Tibial nerve (tissue), 4 donors: ENCODE data around the gene MAPT. TPM values are rescaled to one million over a fixed set of nuclear protein-coding genes. Genes with fewer than 3 reads are reported as not detected.
"Not testable (repeated sequence)": the region's sequence is repeated elsewhere in the genome, so short reads cannot be mapped to it uniquely, and the experiment has no call there.

Experiments
- DNase-seq, 2 donors: peaks; one replicate each; pipeline ENCODE4 v3.0.0-alpha.2; 2019; ENCODE audit warnings: low spot score in 2 of 2
- H3K27ac ChIP-seq, 4 donors: fragments of 200-600 bp; sonication (generic) in 3 of 4; one replicate each; pipeline ENCODE4 v1.5.1; 2017 to 2019; ENCODE audit warnings: mild to moderate bottlenecking in 1 of 4
- H3K27me3 ChIP-seq, 2 donors: fragments of 200-600 bp; sonication (generic) in 1 of 2; one replicate each; pipeline versions ENCODE4 v1.5.1 to v1.6.0; 2017 to 2019
- H3K36me3 ChIP-seq, 3 donors: fragments of 200-600 bp; sonication (generic); one replicate each; pipeline ENCODE4 v1.5.1; 2018 to 2019
- H3K4me1 ChIP-seq, 4 donors: fragments of 200-600 bp; sonication (generic) in 3 of 4; one replicate each; pipeline ENCODE4 v1.5.1; 2017 to 2019
- H3K4me3 ChIP-seq, 4 donors: fragments of 200-600 bp; sonication (generic) in 3 of 4; one replicate each; pipeline ENCODE4 v1.5.1; 2017 to 2019; ENCODE audit warnings: mild to moderate bottlenecking in 1 of 4, moderate library complexity in 1 of 4
- H3K9me3 ChIP-seq, 4 donors: fragments of 200-600 bp; sonication (generic) in 3 of 4; one replicate each; pipeline ENCODE4 v1.5.1; 2017 to 2019
- CTCF ChIP-seq, 5 experiments: fragments of 200-600 bp in 3 of 5; fragments of 450-650 bp in 2 of 5; sonication (generic) in 3 of 5; IDR thresholded peaks; one replicate each; pipeline ENCODE4 v1.5.1; 2016 to 2019; ENCODE audit warnings: antibody characterized with exemption in 5 of 5, mild to moderate bottlenecking in 3 of 5, moderate library complexity in 2 of 5
- EP300 ChIP-seq, 2 donors: sonication (generic); formaldehyde crosslinking; IDR thresholded peaks; one replicate each; pipeline ENCODE4 v1.6.1; 2017; ENCODE audit warnings: antibody characterized with exemption in 2 of 2, mild to moderate bottlenecking in 1 of 2
- POLR2A ChIP-seq, 2 donors: fragments of 450-650 bp; IDR thresholded peaks; one replicate each; pipeline ENCODE4 v1.6.1; 2017; ENCODE audit warnings: antibody characterized with exemption in 2 of 2, mild to moderate bottlenecking in 2 of 2, moderate library complexity in 2 of 2
- WGBS, 2 donors: methylation state at CpG; one replicate each; pipeline ENCODE4 v1.1.5; 2018; 5-methylcytosine and 5-hydroxymethylcytosine counted together
- total RNA-seq, 4 donors: library from RNA; depleted of rRNA; stranded (reverse); fragments of >200 nt; gene quantifications; one replicate each; pipeline ENCODE4 v1.1.0, GENCODE V29; 2016

The MAPT gene
- total RNA-seq, 4 donors from 2014 or later, result 2.5 to 3.1 (median 2.8) TPM

DNA sequence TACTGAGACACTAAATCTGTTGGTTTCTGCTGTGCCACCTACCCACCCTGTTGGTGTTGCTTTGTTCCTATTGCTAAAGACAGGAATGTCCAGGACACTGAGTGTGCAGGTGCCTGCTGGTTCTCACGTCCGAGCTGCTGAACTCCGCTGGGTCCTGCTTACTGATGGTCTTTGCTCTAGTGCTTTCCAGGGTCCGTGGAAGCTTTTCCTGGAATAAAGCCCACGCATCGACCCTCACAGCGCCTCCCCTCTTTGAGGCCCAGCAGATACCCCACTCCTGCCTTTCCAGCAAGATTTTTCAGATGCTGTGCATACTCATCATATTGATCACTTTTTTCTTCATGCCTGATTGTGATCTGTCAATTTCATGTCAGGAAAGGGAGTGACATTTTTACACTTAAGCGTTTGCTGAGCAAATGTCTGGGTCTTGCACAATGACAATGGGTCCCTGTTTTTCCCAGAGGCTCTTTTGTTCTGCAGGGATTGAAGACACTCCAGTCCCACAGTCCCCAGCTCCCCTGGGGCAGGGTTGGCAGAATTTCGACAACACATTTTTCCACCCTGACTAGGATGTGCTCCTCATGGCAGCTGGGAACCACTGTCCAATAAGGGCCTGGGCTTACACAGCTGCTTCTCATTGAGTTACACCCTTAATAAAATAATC lies 119.3 kb downstream of the MAPT start:
- Histone ChIP-seq H3K27me3 (no peaks in the 10 kb centered on the region), H3K4me1 (peaks cover 0 to 8% (median 0%) of the 10 kb centered on the region in 4 donors), H3K9me3 (no peaks in the 10 kb centered on the region), H3K4me3 (no peak overlapping the region), H3K27ac (no peak overlapping the region), H3K36me3 (no peaks in the 10 kb centered on the region)
- WGBS, 2 donors, result 47 to 61% methylated on average over 9 of the region's 9 CpGs
- DNase-seq, result no peak
- TF ChIP-seq POLR2A (IDR thresholded peaks at IDR 0.05), result no peak
- no peak for TF ChIP-seq CTCF (IDR thresholded peaks at IDR 0.05)
- no peak for TF ChIP-seq EP300 (IDR thresholded peaks at IDR 0.05)

DNA sequence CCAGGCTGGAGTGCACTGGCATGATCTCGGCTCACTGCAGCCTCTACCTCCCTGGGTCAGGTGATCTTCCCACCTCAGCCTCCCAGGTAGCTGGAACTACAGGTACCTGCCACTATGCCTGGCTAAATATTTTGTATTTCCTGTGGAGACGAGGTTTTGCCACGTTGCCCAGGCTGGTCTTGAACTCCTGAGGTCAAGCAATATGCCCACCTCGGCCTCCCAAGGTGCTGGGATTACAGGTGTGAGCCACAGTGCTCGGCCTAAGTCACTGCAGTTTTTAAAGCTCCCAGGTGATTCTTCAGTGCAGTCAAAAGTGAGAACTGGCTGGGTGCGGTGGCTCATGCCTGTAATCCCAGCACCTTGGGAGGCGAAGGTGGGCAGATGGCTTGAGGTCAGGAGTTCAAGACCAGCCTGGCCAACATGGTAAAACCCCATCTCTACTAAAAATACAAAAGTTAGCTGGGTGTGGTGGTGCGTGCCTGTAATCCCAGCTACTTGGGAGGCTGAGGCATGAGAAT lies 125.1 kb downstream of the MAPT start:
- H3K4me1 ChIP-seq, DNase-seq, H3K27me3 ChIP-seq, H3K4me3 ChIP-seq, H3K9me3 ChIP-seq: not testable (repeated sequence)
- peaks cover 0 to 23% (median 0%) of the 10 kb centered on the region in 3 donors for H3K36me3 ChIP-seq
- H3K27ac ChIP-seq, result peak overlapping the region in 1 of 4 donors; percentile 42
- 85 to 97% methylated on average over 8 of the region's 8 CpGs for WGBS, 2 donors

- peak in 1 of 2 donors; percentile 8 for TF ChIP-seq EP300 (IDR thresholded peaks at IDR 0.05)
- TF ChIP-seq CTCF (IDR thresholded peaks at IDR 0.05), result no peak
- Histone ChIP-seq H3K27ac (peak overlapping the region in 2 of 4 donors; percentile 32 to 42), H3K36me3 (peaks cover 0 to 26% (median 0%) of the 10 kb centered on the region in 3 donors), H3K4me1 (peaks cover 0 to 6% (median 0%) of the 10 kb centered on the region in 4 donors), H3K27me3 (no peaks in the 10 kb centered on the region), H3K9me3 (no peaks in the 10 kb centered on the region), H3K4me3 (no peak overlapping the region)
- DNase-seq, result no peak
- WGBS, 2 donors, result 72 to 77% methylated on average over 14 of the region's 14 CpGs
These were observed 125.8 kb downstream of the MAPT start for GRCh38 chr17:46020023-46020761.

DNA sequence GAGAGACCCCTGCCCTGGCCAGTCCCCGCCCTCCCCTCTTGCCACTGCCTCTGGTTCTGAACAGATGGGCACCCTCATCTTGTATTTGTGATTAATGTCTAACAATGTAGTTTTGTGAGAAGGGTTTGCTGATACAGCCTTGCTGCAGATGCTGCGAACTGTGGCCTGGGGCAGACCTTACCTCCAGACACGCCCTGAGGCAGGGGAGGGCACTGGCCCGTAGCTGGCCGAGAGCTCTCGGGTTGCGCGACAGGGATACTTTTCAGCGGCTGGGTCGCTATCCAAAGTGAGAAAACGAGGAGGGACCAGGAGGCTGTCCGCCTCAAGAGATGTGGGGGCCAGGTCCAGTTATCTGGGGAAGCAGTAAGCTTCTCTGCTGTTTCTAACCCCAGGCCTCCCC lies 126.6 kb downstream of the MAPT start:
- Histone ChIP-seq H3K4me3 (no peak overlapping the region), H3K36me3 (peaks cover 0 to 33% (median 0%) of the 10 kb centered on the region in 3 donors), H3K4me1 (peaks cover 0 to 6% (median 0%) of the 10 kb centered on the region in 4 donors), H3K27ac (peak overlapping the region in 1 of 4 donors; percentile 42), H3K27me3 (no peaks in the 10 kb centered on the region), H3K9me3 (no peaks in the 10 kb centered on the region)
- 83 to 89% methylated on average over 12 of the region's 12 CpGs for WGBS, 2 donors
- no peak for TF ChIP-seq POLR2A (IDR thresholded peaks at IDR 0.05)
- TF ChIP-seq EP300 (IDR thresholded peaks at IDR 0.05), result no peak
- no peak for TF ChIP-seq CTCF (IDR thresholded peaks at IDR 0.05)
- DNase-seq, result no peak

DNA sequence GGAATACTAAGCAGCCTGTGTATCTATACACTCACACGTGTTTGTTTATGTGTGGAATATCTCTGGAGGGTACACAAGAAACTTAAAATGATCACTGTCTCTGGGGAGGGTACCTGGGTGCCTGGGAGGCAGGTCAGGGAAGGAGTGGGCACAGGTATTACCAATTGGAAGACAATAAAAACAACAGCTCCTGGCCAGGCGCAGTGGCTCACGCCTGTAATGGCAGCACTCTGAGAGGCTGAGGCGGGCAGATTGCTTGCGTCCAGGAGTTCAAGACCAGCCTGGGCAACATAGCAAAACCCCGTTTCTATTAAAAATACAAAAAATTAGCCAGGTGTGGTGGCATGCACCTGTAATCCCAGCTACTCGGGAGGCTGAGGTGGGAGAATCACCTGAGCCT lies 129.0 kb downstream of the MAPT start:
- not testable (repeated sequence) for H3K27me3 ChIP-seq, H3K4me3 ChIP-seq, H3K27ac ChIP-seq, DNase-seq, H3K9me3 ChIP-seq
- peaks cover 0 to 53% (median 0%) of the 10 kb centered on the region in 3 donors for H3K36me3 ChIP-seq
- WGBS, 2 donors, result 92 to 97% methylated on average over 7 of the region's 7 CpGs
- peaks cover 0 to 12% (median 3%) of the 10 kb centered on the region in 4 donors for H3K4me1 ChIP-seq

- 87 to 89% methylated on average over 24 of the region's 24 CpGs for WGBS, 2 donors
- peaks cover 0 to 14% (median 3%) of the 10 kb centered on the region in 4 donors for H3K4me1 ChIP-seq
- TF ChIP-seq CTCF (IDR thresholded peaks at IDR 0.05), result no peak
- TF ChIP-seq POLR2A (IDR thresholded peaks at IDR 0.05), result no peak
- no peak for TF ChIP-seq EP300 (IDR thresholded peaks at IDR 0.05)
- no peaks in the 10 kb centered on the region for H3K27me3 ChIP-seq
- no peak for DNase-seq
- no peak overlapping the region for H3K4me3 ChIP-seq
- H3K36me3 ChIP-seq, result peaks cover 0 to 59% (median 0%) of the 10 kb centered on the region in 3 donors
- no peaks in the 10 kb centered on the region for H3K9me3 ChIP-seq
- H3K27ac ChIP-seq, result no peak overlapping the region
These were observed 129.5 kb downstream of the MAPT start for GRCh38 chr17:46023783-46024388.
